Kidney tubule cell (primary cell): ENCODE results near the gene EBF3.

Experiments
- DNase-seq: peaks from one replicate; pipeline ENCODE4 v3.0.0-alpha.2; 2018; ENCODE audit warnings: low spot score

EBF3 gene

DNA sequence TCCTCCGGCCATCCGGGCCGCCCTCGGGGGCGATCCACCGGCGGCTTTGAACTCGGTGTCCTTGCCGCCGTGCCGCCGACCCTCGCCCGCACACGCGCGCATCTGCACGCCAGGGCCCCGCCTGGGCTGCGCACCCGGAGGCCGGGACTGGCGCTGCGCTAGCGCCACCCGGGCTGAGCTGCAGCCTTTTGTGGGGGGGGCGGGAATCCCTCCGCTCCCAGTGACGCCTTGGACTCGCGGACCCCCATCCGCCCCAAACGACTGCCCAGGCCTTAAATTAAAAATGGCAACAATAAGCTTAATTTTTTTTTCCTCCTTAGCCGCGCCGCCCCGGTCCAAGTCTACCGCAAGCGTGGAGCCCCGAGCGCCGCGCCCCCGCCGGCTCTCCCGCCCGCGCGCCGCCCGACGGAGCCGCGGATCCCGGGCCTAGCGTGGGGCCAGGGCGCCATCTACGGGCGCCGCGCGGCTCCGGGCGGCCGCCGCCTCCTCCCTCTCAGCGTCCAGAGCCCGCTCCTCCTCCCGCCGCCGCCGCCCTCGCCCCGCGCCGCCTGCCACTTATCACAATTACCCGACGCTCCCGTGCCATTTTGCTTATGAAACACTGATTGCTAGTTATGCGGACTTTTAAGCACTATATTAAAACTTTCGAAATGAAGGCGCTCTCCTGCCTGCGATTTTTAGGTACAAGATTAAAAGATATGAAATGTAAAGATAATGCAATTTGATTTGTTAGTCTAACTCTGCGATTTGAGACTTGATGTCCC is 7.5 kb upstream of the EBF3 start:
- peak; percentile 50 for DNase-seq

DNA sequence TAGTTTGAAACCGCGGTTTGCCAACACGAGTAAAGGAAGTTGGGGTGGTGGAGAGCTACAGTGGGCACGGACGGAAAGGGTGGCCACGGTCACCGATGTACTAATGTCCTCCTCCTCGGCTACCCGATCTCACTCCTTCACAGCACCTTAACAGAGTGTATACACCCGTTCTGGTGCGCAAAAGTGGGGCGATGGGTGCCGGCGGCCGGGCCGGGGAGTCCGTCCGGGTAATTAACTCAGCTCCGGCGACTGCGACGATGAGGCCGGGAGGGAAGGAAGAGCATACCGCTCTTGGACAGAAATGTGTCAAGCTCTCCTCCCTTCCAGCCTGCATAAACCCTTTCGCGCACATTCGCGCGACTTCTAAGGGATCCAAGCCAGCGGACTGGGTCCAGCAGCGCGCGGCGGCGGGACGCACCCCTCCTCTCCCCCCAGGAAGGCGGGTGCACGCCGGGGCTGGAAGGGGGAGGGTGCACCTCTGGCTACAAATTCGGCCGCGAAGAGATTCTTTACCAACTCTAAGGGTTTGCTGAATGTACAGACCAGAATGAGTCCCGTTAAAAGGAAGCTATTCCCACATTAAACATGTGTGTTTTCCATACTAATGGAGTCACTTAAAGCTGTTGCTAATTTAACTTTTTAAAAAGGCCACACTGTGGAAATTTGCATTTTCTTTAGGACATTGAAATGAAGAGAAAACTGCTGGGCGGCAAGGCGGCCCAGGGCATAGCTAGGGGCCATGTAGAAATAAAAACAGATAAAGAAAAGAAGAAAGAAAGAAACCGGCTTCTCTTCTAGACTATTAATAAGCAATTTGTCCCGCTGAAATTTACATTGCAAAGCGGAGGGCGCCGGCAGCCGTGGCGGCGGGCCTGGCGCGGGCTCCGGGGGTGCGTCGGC is 6.6 kb upstream of the EBF3 start:
- DNase-seq = no peak

DNA sequence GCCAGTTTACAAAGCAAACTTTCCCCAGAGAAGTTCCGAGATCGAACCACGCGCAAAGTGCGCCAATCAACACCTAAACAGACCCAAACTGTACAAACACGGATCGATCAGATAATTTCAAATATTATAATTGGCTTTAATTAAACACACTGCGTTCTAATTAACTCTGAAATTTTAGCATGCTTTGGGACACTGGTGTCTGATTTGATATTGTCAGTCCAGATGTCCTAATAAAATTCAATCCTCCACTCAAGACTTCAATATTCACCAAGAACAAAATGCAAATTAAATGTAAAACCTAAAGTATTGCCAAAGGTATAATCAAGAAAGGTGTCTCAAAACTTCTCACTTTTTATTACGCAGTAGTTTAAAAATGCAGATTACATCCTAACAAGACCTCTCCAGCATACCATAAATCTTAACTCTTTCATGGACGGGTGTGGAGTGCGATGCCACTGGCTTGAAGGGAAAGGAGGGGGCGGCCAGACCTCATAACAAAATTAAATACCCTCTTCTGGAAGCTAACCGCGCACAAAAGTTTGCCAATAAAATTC is 5.9 kb upstream of the EBF3 start:
- no peak for DNase-seq

DNA sequence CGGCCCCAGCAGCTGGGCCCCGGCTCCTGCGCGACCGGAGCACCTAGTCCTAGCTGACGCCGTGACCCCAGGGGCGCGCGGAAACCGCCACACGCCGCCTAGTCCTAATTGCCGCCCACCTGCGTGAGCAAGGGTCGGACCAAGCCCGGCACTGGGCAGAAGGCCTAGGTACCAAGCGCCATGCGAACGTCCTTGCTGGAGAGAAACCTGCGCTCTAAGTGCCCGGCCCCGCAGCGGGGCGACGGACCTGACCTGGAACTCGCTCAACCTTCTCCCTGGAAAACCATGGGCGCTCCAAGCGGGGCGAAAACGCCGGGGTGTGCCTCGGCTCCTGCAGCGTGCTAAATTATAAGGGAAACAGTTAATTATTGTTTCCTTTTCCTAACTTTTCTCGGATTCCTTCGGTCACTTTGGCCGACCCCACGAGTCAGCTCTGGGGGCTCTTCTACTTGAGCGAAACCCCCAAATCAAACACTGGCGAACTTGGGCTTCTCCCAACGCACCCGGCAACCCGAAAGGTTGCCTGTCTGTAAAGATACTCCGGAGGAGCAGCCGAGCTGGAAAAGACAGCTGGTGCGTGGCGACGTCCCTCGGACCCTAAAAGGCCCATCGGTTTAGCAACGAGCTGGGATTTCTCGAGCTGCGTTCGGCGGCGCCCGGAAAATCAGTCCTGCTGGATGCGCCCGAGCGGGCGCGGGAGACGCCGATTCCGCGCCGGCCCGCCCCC is 5.3 kb upstream of the EBF3 start:
- no peak for DNase-seq

DNA sequence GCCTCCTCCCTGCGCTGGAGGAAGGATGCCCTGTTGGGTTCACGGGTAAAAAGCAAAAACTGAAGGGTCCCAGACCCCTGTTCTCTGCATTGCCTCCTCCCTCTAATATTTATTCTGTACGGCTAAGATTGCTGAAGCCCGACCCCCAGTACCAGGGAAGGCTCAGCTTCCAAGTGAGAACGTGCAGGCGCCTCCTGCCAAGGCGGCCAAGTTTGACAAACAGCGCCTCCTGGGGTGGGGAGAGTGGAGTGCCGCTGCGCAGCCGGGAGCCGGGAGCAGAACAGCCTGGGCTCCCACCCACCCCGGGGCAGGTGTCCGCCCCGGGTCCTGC is 4.7 kb upstream of the EBF3 start:
- DNase-seq = peak; percentile 53

DNA sequence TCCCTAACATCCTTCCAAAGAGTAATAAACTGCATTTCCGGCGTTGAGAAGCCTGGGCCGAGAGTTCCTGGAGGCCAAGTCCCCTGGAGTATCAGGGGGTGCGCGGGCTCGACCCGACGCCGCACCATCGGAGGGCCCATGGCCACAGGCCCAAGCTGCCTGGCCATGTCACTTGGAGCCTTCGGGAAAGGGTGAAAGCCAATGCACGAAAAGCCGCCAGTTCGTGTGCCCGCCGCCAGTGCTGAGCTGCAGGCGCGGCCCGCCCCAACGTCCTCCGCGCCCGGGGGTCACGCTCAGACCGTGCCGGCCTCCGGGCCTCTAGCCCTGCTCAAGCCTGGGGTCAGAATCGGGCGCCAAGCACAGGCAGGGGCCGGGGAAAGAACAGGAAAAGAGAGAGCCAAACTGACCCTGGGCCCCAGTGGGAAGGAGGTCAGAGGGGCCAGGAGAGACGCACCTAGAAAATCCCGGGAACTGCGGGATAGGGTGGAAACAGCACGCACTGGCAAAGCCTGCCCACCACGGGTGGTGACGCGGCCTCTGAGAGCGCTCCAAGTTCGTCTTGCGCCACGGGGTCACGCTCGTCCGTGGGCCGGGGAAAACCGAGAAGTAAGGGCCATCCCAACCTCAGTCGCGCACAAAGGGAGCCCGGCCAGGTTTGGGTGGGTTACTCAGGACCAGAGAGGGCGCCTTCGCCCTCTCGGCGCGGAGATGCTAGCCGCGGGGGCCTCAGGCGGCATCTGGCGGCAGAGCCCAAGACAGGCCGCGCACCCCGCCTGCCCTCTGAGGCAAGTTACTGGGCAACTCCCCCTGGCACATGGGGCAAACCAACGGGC is 4.2 kb upstream of the EBF3 start:
- DNase-seq = no peak

DNA sequence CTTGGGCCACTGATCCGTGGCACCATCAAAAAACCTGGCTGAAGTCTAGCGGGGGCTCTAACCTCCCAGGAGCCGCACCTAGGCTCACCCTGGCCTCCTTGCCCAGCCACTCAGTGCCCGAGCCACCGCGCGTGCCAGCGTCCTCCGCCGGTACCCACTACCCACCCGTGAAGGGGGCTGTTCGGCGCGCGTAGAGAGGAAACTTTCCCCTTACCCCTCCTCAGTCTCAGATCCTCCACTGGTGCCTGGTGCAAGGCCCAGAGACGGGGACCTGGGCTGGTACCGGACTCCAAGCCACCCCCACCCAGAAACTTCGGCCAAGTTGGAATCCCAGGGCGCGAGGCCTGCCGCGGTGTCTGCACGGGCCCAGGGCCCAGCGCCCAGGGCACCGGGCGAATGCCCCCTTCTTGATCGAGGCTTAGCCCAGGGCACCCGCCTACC is 3.5 kb upstream of the EBF3 start:
- DNase-seq = no peak

DNA sequence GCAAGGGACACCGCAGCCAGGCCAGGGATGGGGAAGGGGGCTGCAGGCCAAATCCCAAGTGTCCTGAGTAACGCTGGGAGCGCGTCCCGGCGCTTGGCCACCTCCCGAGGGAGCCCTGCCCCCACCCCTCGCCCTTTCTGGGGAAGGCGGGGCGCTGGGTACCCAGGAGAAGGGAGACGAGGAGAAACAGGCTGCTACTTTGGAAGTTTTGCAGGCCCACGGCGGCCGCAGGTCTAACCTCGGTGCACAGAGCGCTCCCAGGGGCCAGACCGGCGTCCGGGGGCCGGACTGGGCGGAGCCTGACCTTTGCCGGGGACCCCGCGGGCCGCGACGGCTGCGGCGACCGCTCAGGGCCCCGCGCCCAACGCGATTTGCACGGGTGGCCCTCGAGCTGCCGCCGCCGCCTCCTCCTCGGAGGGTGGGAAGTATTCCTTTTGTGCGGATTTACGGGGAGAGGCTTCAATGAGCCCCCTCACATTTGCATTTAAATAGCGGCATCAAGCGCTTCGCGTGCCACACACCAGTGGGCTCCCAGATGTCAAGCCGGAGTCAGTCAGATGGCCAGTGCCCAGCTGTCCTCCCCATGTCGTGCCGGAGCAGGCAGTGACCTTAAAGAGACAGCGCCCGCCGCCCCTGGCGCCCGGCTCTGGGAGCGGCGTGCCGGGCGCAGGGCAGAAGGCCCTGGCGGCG is 3.0 kb upstream of the EBF3 start:
- no peak for DNase-seq

DNA sequence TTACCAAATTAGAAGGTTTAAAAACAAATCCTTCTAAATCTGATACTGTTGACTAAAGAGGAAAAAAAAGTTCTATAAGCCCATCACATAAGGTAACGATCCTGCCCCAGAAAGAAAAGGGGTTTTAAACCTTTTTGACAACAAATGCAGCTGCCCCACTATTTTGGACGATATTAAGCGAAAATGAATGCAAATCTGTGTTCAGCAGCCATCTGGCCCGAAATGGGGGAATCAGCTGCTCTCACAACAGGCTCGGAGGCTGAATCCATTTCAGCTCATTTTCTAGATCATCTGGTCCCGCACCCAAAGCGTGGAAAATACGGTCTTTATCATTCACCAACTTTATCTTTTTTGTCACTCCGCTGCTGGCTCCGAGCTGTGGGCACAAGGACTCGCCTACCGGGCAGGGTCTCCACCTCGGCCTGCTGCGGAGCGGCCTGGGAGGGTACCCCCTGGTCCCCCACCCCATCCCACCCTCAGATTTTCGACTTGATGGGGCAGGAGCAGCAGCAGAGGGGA is 2.4 kb upstream of the EBF3 start:
- no peak for DNase-seq

DNA sequence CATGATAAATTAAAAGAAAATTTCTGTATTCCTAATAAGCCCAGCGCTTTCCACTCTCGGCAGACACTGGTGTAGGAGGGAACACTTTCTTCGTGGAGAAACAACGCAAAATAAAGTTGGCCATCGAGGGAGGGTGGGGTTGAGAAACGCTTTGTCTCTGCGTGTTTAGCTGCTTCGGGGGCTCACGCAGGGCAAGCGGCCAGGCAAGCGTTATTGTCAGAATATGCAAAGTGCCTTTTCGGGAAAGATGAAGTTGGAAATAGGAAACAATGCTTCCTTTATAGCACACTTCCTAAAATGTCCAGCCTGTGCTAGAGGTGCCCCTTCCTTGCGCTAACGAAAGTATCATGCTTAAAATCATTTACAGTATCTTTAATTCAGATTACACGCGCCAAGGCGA is 1.9 kb upstream of the EBF3 start:
- no peak for DNase-seq

DNA sequence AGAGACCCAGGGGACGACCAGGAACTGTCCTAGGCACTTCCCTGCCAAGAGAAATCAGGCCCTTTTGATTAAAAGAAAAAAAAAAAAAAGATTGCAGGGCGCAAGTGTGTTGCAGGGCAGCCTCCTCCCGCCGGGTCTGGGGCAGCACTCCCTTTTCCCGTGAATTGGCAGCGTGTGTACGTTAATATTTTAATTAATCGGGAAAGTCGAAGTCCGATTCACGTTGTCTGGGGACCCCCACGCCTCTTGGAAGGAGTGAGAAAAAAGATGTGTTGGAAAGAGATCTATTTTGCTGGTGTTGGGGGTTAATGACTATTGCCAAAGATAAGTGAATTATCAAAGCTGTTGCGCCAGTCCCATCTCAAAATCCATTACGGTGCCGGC is 1.3 kb upstream of the EBF3 start:
- no peak for DNase-seq

DNA sequence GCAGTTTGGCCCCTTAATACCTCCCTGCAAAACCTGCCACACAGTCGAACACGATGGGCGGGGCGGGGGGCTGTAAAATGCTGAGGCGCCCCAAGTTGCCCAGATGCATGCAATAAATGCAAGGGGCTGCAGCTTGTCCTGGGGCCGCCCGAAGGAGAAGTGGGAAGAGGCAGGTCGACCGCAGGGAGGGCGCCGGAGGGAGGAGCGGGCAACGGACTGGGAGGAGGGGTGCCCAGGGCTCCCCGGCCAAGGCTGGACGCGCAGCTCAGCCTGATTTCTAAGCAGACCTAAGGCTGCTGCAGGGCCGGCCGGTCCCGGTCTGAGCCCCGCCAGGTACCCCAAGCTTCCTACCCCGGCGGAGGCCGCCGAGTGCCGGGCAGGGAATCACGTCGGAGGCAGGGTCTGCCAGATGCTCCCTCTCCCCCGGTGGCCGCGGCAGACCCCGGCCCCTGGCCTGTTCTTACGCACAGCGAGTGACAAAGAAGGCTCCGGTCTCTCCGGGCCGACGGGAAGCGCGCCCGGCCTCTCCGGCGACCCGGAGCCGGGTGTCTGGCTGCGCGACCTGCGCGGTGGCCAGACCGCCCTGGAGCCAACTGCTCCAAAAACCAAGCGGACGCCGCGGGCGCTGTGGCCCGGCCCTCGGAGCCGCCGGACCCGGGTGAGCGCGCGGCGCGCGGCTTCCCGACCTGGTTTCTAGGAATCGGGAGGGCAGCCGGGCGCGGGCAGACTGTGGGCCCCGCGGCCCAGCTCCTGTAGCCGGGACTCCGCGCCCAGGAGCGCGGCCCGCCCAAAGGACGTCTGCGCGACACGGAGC is 744 bp upstream of the EBF3 start:
- no peak for DNase-seq

DNA sequence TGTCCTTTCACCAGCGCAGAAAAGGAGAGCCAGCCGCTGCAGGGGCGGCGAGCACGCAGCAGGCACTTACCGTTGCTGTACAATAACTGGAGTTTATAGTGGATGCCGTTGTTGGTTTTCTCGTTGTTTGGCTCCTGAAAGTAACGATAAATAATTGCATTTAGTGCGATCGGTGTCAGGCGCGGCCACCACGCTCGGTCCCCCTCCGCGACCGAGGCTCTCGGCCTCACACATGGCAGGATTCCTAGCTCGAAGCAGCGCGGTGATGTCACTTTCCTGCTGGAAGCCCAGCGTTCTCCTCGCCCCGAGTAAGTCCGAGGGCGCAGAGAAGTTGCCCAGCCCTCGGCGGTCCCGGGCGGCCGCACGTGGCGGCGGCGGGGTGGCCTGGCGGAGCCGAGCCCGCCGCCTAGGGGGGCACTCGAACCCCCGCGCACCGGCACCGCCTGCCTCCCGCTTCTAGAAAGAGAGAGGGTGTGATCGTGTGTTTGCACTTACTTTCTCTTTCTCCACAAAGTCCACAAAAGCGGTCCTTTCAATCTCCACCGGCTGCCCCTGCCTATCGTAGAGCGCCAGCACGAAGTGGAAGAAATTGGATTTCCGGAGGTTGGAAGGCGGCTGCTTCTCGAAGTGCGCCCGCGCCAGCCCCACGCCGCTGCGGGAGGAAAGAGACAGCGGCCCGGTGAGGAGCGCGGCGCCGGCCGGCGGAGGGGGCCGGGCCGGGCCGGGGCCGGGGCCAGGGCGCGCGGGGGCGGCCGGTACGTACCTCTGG is 1.0 kb downstream of the EBF3 start:
- DNase-seq = peak; percentile 27

DNA sequence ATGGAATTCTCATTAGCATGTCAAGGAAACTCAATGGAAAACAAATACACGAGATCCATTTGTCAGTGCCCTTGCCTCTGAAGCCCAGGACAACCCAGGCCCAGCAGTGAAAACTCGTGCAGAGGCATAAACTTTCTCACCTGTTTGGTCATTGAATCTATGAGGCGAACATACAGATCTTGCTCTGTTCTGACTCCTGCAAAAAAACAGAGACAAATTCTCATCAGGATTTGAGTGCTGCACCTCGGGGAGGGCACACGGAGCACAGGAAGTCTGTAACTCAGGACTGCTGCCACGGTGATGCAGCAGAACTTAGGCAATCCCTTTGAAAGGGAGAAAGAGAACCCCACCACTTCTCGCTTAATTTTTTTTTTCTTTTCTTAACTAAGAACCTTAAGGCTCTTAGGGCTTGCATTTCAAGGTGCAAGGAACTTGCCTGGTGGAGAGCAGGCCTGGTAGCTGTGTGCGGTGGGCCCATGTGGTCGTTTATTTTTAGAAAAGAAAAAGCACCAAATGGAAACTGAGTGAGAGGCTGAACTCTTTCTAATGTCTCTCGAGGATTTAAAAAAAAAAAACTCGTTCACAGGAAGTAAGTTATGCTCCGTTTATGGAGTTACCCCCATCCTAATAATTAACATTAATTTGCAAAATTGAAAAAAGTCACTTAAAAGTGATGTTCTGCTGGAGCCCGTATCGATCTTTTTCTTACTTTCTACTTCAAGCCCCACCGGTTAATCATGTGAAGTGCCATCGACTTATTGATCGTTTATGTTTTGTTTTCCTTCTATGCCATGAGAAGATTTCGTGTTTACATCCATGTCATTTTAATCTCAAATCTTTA is 1.8 kb downstream of the EBF3 start:
- no peak for DNase-seq

DNA sequence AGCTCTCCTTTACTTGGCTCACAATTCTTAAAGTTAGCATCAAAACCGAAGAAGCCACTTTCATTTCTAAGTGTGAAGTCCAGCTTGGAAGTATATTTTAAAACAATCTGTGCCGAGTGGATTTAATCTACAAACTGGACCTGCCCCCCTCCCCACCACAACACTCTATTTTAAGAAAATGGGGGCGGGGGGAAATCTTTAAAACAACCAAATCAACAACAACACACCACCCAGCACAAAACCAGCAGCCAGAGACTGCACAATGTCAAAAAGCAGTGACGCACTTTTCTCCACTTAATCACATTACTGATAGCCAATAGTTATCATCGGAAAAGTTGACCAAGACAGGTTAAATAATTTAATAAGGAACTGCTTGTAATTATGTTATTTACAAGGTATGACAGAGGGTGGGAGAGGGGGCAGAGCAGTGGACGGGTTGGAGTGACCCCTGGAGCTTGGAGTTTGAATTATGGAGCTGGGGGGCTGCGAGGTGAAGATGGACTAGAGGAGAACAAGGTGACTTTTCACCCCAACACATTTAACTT is 2.8 kb downstream of the EBF3 start:
- DNase-seq = no peak

DNA sequence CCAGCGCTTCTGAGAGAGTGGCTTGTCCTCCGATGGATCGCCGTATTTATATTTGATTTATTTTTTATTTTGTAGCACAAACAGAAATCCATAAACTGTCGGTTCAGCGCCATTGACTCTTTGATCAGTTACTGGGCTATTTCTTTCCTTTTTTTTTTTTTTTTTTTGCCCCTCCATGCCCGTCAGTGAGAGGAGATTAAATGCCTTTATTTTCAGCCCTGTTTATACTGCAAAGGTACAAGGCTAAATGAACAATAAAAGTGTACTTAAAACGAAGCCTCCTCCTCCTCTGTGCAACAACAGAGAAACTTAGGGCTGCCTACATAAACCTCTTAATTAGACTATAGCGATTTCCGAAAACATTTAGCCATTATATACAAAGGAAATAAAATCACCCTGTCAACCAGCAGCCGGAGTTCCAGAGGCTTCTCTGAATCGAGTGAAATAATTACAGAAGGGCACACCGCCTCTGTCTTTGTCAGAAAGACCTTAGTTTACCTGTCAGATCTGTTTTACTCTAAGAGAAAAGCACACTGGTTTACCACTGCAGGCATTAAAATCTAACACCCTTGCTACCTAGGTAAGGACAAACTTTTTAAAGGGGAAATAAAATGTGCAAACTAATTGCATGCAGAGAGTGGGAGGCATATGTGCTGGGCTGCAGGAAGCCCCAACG is 3.5 kb downstream of the EBF3 start:
- no peak for DNase-seq
